Measurements from ENCODE around the gene SLC15A1. TPM values are rescaled to one million over a fixed set of nuclear protein-coding genes. Genes with fewer than 3 reads are reported as not detected.
"Not testable (repeated sequence)": the region's sequence is repeated elsewhere in the genome, so short reads cannot be mapped to it uniquely, and the experiment has no call there.

Gene SLC15A1
- total RNA-seq, 2 donors from 2014 or later: 0.34 to 1.3 TPM

- no peak for DNase-seq (ENCODE audit: low spot score)
- no peaks in the 10 kb centered on the region for H3K4me1 ChIP-seq (replicated peaks)
- H3K27ac ChIP-seq: no peak overlapping the region
- H3K27me3 ChIP-seq (replicated peaks; ENCODE audit: insufficient read depth): no peaks in the 10 kb centered on the region
- H3K9me3 ChIP-seq: no peaks in the 10 kb centered on the region
- H3K4me3 ChIP-seq: no peak overlapping the region
- intact Hi-C loops (cut with DNase I): no loop called here
- H3K36me3 ChIP-seq: no peaks in the 10 kb centered on the region
- no peak for TF ChIP-seq POLR2AphosphoS5 (IDR thresholded peaks at IDR 0.05)
- no peak for TF ChIP-seq CTCF (IDR thresholded peaks at IDR 0.05)
- TF ChIP-seq POLR2A (IDR thresholded peaks at IDR 0.05): no peak
- WGBS: 91% methylated on average over 13 of the region's 13 CpGs
Measured at GRCh38 chr13:98641075-98641474, 111.4 kb downstream of the SLC15A1 start.

- intact Hi-C loops (cut with DNase I); DNase-seq (ENCODE audit: low spot score); H3K27me3 ChIP-seq (replicated peaks; ENCODE audit: insufficient read depth); H3K36me3 ChIP-seq; H3K27ac ChIP-seq; H3K4me3 ChIP-seq; H3K4me1 ChIP-seq (replicated peaks); H3K9me3 ChIP-seq: not testable (repeated sequence)
- WGBS: 88% methylated on average over 4 of the region's 4 CpGs
Measured at GRCh38 chr13:98639785-98640184, 112.7 kb downstream of the SLC15A1 start.

GRCh38 chr13:98638352-98638751, 114.1 kb downstream of the SLC15A1 start:
- H3K9me3 ChIP-seq; H3K27ac ChIP-seq; H3K36me3 ChIP-seq; intact Hi-C loops (cut with DNase I); DNase-seq (ENCODE audit: low spot score); H3K4me1 ChIP-seq (replicated peaks); H3K4me3 ChIP-seq; H3K27me3 ChIP-seq (replicated peaks; ENCODE audit: insufficient read depth): not testable (repeated sequence)
- 83% methylated on average over 8 of the region's 8 CpGs for WGBS

Small RNA genes within 50 kb of the gene (small RNA-seq; reads per million reads assigned to genes)
- gene RN7SL60P: 0 reads per million in 2 donors

Other genes with a start within 250 kb of the SLC15A1 start
- 100 to 1,000 TPM in 1 of 2 donors, 10 to 100 TPM in 1; 80.5 to 187 TPM for gene STK24, start 175.6 kb downstream of the SLC15A1 start, total RNA-seq
- 100 to 1,000 TPM; 107 to 117 TPM for gene DOCK9, start 225.4 kb upstream of the SLC15A1 start, total RNA-seq